ENCODE measurements around the gene ABCB8. TPM values are rescaled to one million over a fixed set of nuclear protein-coding genes. Genes with fewer than 3 reads are reported as not detected.

ABCB8 gene
- total RNA-seq: 10 to 100 TPM; 55.8 to 56.4 TPM

GRCh38 chr7:151028131-151028947 is at the start of gene ABCB8:
Gene ABCB8 (plus strand): TSS chr7:151028450. CDS start chr7:151028516, 66 bp downstream.
- ChIA-PET CTCF (interaction anchor here (0.7 to 2.8 kb wide), 11 partner anchors 10 to 130 kb away, joined by 3 to 32 read pairs (median 4); partner anchors contain the start of genes FASTK and TMUB1), POLR2A (interaction anchor here (0.6 to 1.4 kb wide), 9 partner anchors 10 to 59 kb away, joined by 3 to 10 read pairs (median 6); partner anchors contain the start of gene CDK5)

DNA sequence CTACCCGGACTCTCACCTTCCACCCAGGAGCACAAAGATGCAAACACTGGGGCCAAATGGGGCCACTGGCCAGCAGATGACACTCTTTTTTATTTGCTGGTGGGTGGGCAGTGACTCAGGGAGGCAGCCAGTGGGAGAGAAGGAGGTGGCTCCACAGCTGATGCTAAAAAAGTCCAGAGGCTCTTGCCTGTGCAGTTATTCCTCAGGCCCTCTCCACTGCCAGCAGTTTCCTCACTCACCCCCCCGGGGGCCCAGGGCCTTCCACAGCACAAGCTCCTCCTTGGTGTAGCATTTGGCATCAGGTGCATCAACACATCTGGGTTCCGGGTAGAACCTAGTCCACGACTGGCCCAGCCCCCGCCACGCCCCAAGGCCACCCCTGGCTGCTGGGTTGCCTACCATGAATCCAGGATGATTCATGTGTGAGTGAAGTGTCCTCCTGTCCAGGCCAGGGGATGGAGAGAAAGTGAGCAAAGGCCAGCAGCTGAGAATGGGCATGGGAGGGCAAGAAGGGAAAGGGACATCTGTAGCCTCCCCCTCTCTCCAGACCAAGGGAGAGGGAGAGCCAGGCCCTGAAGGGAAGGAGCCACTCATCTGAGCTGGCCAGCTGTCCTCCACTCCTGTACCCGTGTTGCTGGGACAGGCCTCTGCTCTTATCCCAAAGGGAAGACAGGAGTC is 48.4 kb upstream of the ABCB8 start:
- ChIA-PET POLR2A (no interaction called here), CTCF (interaction anchor here (0.6 to 2.7 kb wide), 5 partner anchors 9 to 103 kb away, joined by 3 to 8 read pairs (median 3); no protein-coding TSS in a partner anchor)

GRCh38 chr7:150980663-150981062 is 47.6 kb upstream of the ABCB8 start:
- CTCF ChIA-PET: interaction anchor here (0.6 to 2.7 kb wide), 2 partner anchors 10 to 18 kb away, joined by 3 to 8 read pairs; no protein-coding TSS in a partner anchor
- POLR2A ChIA-PET: no interaction called here

DNA sequence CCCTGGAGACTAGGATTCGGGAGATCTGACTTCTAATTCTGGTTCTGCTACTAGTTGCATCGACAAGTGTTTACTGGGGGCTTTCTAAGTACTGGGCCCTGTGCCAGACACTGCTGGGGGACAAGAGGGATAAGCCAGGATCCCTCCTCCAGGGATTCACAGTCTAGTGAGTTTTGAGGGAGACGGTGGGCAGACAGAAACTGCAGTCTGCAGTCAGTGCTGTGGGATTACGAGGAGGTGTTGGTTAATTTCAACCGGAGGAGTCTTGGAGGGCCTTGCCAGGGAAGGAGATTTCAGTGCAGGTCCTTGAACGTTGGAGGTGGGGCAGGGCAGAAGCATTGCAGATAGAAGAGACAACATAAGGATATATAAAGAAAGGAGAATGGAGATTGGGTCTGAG is 46.6 kb upstream of the ABCB8 start:
- CTCF ChIA-PET: no interaction called here
- POLR2A ChIA-PET: no interaction called here

DNA sequence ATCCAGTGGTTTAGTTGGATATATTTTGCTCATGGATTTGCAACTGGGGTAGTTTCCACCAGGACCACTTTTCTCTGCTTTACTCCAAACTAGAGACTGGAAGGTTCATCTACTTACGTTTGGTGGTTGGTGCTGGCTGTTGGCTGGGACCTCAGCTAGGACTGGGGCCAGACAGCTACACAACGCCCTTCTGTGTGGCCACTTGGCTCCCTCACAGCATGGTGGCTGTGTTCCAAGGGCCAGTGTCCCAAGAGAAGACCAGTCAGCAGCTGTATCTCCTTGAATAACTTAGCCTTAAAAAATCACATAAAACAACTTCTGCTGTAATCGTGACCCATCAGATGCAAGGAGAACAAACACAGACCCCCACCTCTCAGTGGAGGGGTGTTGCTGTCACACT is 45.9 kb upstream of the ABCB8 start:
- ChIA-PET POLR2A (no interaction called here), CTCF (no interaction called here)

GRCh38 chr7:150983893-150984368 is 44.3 kb upstream of the ABCB8 start:
- ChIA-PET CTCF (interaction anchor here (0.7 to 3.6 kb wide), 8 partner anchors 9 to 205 kb away, joined by 3 to 19 read pairs (median 8); no protein-coding TSS in a partner anchor), POLR2A (no interaction called here)

DNA sequence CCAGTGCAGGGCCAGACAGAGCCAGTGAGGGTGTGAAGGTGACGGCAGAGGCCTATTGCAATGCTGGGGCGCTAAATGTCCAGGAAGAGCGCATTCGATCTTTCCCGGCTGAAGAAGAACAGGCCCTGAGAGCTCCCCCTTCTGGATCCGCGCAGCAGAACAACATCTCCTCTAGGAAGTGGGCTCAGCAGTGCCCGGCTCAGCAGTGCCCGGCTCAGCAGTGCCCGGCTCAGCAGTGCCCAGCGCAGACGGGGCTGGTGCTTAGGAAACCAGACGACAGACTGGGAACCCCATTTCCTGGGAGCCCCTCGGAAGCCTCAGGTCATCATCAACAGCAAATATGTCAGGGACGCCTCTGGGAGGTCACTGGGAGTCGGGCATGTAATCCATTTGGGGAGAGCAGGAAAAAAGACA is 42.1 kb upstream of the ABCB8 start:
- ChIA-PET POLR2A (interaction anchor here (0.6 kb wide), 1 partner anchor 22 kb away, joined by 4 read pairs; no protein-coding TSS in a partner anchor), CTCF (interaction anchor here (0.8 to 3.6 kb wide), 20 partner anchors 7 to 207 kb away, joined by 3 to 19 read pairs (median 6); no protein-coding TSS in a partner anchor)

DNA sequence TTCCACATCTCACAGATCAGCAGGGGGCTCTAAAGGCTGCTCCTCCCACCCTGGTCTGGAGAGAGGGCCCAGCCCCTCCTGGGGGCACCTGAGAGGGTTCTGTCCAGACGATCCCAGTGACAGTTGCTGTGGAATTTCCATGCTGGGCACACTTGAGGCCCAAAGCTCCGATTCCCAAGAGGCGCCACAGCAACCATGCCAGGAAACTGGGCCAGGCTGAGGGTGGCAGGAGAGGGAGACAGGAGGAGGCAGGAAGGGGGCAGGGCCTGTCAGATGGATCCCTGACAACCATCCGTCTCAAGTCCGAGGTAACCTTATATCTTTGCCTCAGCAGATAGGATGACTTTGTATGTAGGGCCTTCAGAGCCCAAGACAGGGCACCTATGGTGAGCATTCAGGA is 41.7 kb upstream of the ABCB8 start:
- CTCF ChIA-PET: interaction anchor here (0.7 to 3.6 kb wide), 19 partner anchors 8 to 248 kb away, joined by 3 to 19 read pairs (median 6); no protein-coding TSS in a partner anchor

GRCh38 chr7:150988230-150989226 is 39.7 kb upstream of the ABCB8 start:
- CTCF ChIA-PET: interaction anchor here (0.7 to 1.8 kb wide), 11 partner anchors 9 to 208 kb away, joined by 3 to 7 read pairs (median 4); no protein-coding TSS in a partner anchor

More for the DNA sequence above, 41.7 kb upstream of the ABCB8 start:
- POLR2A ChIA-PET: no interaction called here

DNA sequence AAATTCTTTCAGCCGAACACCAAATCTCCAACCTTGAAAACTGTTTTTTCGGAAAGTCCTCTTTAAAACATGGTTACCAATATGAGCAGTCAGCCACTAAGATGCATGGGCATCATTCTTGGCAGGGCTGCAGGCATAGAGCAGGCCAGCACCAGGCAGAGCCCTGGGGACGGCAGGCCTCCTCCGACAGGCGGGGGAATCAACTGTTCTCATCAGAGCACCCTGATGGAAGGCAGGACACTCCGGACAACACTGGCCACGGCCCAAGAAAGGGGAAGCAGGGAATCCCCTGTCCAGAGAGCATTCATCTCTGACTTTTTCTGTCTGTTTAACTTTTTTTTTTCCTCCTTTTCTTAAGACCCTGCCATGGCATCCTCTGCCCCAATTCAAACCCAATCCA is 38.8 kb upstream of the ABCB8 start:
- ChIA-PET POLR2A (interaction anchor here (0.6 kb wide), 1 partner anchor 11 kb away, joined by 3 read pairs; no protein-coding TSS in a partner anchor), CTCF (interaction anchor here (0.7 to 1.8 kb wide), 8 partner anchors 10 to 209 kb away, joined by 3 to 7 read pairs (median 3); no protein-coding TSS in a partner anchor)

More at GRCh38 chr7:150988230-150989226, 39.7 kb upstream of the ABCB8 start:
- POLR2A ChIA-PET: interaction anchor here (0.6 kb wide), 1 partner anchor 10 kb away, joined by 3 read pairs; no protein-coding TSS in a partner anchor

- ChIA-PET CTCF (interaction anchor here (0.9 to 1.8 kb wide), 4 partner anchors 14 to 133 kb away, joined by 3 to 6 read pairs (median 4); no protein-coding TSS in a partner anchor), POLR2A (no interaction called here)
Observed at GRCh38 chr7:150990416-150991186, 37.6 kb upstream of the ABCB8 start, which contains the start of gene NOS3. Gene NOS3 (plus strand): TSS chr7:150991017. CDS start chr7:150993804, 2,787 bp downstream.

DNA sequence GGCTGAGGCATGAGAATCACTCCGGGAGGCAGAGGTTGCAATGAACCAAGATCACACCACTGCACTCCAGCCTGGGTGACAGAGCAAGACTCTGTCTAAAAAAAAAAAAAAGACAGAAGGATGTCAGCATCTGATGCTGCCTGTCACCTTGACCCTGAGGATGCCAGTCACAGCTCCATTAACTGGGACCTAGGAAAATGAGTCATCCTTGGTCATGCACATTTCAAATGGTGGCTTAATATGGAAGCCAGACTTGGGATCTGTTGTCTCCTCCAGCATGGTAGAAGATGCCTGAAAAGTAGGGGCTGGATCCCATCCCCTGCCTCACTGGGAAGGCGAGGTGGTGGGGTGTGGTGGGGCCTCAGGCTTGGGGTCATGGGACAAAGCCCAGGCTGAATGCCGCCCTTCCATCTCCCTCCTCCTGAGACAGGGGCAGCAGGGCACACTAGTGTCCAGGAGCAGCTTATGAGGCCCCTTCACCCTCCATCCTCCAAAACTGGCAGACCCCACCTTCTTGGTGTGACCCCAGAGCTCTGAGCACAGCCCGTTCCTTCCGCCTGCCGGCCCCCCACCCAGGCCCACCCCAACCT is 36.1 kb upstream of the ABCB8 start:
- ChIA-PET POLR2A (no interaction called here), CTCF (interaction anchor here (1.2 to 2.0 kb wide), 4 partner anchors 7 to 94 kb away, joined by 3 to 7 read pairs (median 6); no protein-coding TSS in a partner anchor)

GRCh38 chr7:150992833-150993302 is 35.4 kb upstream of the ABCB8 start:
- ChIA-PET POLR2A (no interaction called here), CTCF (interaction anchor here (0.6 to 2.0 kb wide), 6 partner anchors 8 to 95 kb away, joined by 3 to 7 read pairs (median 4); no protein-coding TSS in a partner anchor)

DNA sequence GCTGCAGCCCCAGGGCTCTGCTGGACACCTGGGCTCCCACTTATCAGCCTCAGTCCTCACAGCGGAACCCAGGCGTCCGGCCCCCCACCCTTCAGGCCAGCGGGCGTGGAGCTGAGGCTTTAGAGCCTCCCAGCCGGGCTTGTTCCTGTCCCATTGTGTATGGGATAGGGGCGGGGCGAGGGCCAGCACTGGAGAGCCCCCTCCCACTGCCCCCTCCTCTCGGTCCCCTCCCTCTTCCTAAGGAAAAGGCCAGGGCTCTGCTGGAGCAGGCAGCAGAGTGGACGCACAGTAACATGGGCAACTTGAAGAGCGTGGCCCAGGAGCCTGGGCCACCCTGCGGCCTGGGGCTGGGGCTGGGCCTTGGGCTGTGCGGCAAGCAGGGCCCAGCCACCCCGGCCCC is 34.7 kb upstream of the ABCB8 start:
- ChIA-PET CTCF (interaction anchor here (1.5 to 2.0 kb wide), 2 partner anchors 8 to 221 kb away, joined by 7 to 8 read pairs; no protein-coding TSS in a partner anchor), POLR2A (no interaction called here)

DNA sequence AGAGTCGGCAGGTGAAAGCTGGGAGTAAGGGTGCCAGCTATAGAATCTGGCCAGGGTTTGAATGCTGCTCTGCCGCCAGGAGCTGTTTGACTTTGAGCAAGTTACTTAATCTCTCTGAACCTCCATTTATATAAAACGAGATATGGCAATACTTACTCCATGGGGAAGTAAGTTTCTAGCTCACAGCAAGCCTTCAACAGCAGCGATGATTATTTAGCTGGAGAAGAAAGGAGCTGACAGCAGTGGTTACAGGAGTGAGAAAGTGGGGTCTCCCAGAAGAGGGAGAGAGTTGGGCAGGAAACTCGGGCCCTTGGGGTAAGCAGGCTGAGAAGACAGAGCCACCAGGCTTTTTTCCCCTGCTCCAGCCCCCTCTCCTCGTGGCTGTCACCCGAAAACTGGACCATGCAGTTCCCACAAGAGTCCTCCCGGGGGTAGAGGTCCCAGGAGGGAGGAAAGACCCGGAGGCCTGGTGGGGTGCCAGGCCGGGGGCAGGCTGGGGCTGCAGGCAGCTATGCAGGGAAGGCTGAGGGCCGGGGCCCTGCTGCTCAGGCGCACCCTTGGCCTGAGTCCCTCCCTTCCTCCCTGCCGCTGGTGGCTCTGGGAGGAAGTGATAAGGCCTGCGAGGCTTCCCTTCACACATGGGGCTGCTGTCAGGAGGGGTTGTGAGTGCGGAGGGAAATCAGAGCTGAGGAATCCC is 34.0 kb upstream of the ABCB8 start:
- CTCF ChIA-PET: interaction anchor here (0.9 to 2.0 kb wide), 6 partner anchors 8 to 222 kb away, joined by 3 to 8 read pairs (median 6); no protein-coding TSS in a partner anchor
- POLR2A ChIA-PET: no interaction called here
